PC-3 (cell line): ENCODE data around the gene STARD9. TPM values are rescaled to one million over a fixed set of nuclear protein-coding genes. Genes with fewer than 3 reads are reported as not detected.

Experiments
- ATAC-seq: fragments of 200-7000 bp; cut with Tn5 transposase; 2 replicates; pipeline ENCODE4 v1.9.1; 2020; ENCODE audit warnings: mild to moderate bottlenecking, moderate library complexity
- BruUV-seq: library from RNA; stranded (reverse); fragments of 400-500 nt; replicated peaks from 2 replicates; lab custom pipeline; 2021; lab: Mats Ljungman, UMichigan
- CTCF ChIA-PET: fragments of 300-600 bp; sonication (Branson Sonifier 250); formaldehyde crosslinking; loops from one replicate; lab custom pipeline; 2022; ENCODE audit warnings: antibody characterized with exemption; lab: Charles Lee
- POLR2A ChIA-PET: fragments of 300-600 bp; sonication (Branson Sonifier 250); formaldehyde crosslinking; loops from one replicate; lab custom pipeline; 2022; ENCODE audit warnings: antibody characterized with exemption; ENCODE audit not compliant: unreplicated experiment; lab: Charles Lee
- DNase-seq: peaks from one replicate; pipeline ENCODE4 v3.0.0-alpha.2; 2015
- H2AFZ ChIP-seq: fragments of 300-600 bp; sonication (generic); 2 replicates; pipeline ENCODE4 v1.6.0; 2016; ENCODE audit warnings: antibody characterized with exemption, low read length
- H3F3A ChIP-seq: fragments of 300-600 bp; sonication (generic); one replicate; pipeline ENCODE4 v1.6.0; 2017; ENCODE audit warnings: antibody characterized with exemption, low read length, control low read depth, mild to moderate bottlenecking; ENCODE audit not compliant: unreplicated experiment
- H3K27ac ChIP-seq: fragments of 300-600 bp; sonication (generic); 2 replicates; pipeline ENCODE4 v1.5.1; 2016; ENCODE audit warnings: mild to moderate bottlenecking, low read length
- H3K27me3 ChIP-seq: fragments of 300-600 bp; sonication (generic); 2 replicates; pipeline ENCODE4 v1.6.1; 2016; ENCODE audit warnings: low read length, mixed read lengths
- H3K36me3 ChIP-seq: fragments of 300-600 bp; sonication (generic); 2 replicates; pipeline ENCODE4 v1.6.1; 2016; ENCODE audit warnings: low read depth, mixed run types, low read length, mixed read lengths
- H3K4me1 ChIP-seq: fragments of 300-600 bp; sonication (generic); 2 replicates; pipeline ENCODE4 v1.5.1; 2016; ENCODE audit warnings: low read length; ENCODE audit not compliant: insufficient read depth
- H3K4me2 ChIP-seq: fragments of 300-600 bp; sonication (generic); 2 replicates; pipeline ENCODE4 v1.6.0; 2016; ENCODE audit warnings: low read length
- H3K4me3 ChIP-seq: fragments of 300-600 bp; sonication (generic); 2 replicates; pipeline ENCODE4 v1.5.1; 2016; ENCODE audit warnings: mild to moderate bottlenecking, low read length, mixed read lengths
- H3K79me2 ChIP-seq: fragments of 300-600 bp; sonication (generic); 2 replicates; pipeline ENCODE4 v1.6.1; 2017; ENCODE audit warnings: low read length, mixed read lengths
- H3K9ac ChIP-seq: fragments of 300-600 bp; sonication (generic); 2 replicates; pipeline ENCODE4 v1.6.0; 2016; ENCODE audit warnings: mild to moderate bottlenecking, low read length
- H3K9me2 ChIP-seq: fragments of 300-600 bp; sonication (generic); replicated peaks from 2 replicates; pipeline ENCODE4 v1.6.1; 2016; ENCODE audit warnings: mixed run types, low read length, mixed read lengths
- H3K9me3 ChIP-seq: fragments of 300-600 bp; sonication (generic); 2 replicates; pipeline ENCODE4 v1.6.1; 2016; ENCODE audit warnings: low read length, mixed read lengths
- H4K20me1 ChIP-seq: fragments of 300-600 bp; sonication (generic); 2 replicates; pipeline ENCODE4 v1.6.1; 2016; ENCODE audit warnings: low read length, mixed read lengths
- EZH2 ChIP-seq: fragments of 300-600 bp; sonication (generic); IDR thresholded peaks from one replicate; pipeline ENCODE4 v1.6.1; 2017; ENCODE audit warnings: antibody characterized with exemption, mild to moderate bottlenecking, low read length; ENCODE audit not compliant: unreplicated experiment
- EZH2phosphoT487 ChIP-seq: fragments of 300-600 bp; sonication (generic); IDR thresholded peaks from 2 replicates; pipeline ENCODE4 v1.6.1; 2018; ENCODE audit warnings: mild to moderate bottlenecking, antibody characterized with exemption, low read length, borderline replicate concordance
- intact Hi-C: fragments of 100-400 bp; cut with micrococcal nuclease; formaldehyde crosslinking; loops from 2 replicates; pipeline ENCODE4 v1.9.0; 2023
- total RNA-seq: library from RNA; depleted of rRNA; stranded (reverse); fragments of >200 nt; gene quantifications from 2 replicates; pipeline ENCODE4 v1.2.3, GENCODE V29; 2014
- TF ChIP-seq, protein P1 (sequence below): fragments of 300-600 bp; sonication (generic); conservative IDR thresholded peaks from 2 replicates; pipeline ENCODE4 v1.5.1; 2017; ENCODE audit warnings: antibody characterized with exemption, low read depth, mild to moderate bottlenecking, low read length

The STARD9 gene
- total RNA-seq, 1 experiment from 2014 or later: 5.0 TPM

DNA sequence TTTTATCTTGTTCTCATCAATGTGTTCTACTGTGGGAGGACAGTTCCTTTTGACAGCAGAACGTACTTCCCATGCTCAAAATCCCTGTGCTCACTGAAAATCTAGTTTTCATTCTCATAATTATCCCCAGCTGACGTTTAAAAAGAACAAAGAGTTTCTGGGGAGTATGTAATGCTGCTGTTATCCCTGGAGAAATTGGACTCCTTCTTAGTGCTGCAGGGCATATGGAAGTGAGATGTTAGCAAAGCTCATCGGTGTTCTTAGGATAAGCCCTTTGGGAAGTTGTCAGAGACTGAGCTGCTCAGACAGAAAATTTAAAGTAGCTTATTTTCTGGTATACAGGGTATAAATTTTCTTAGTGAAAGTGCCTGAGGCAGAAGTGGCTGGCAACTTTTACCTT is 95.0 kb downstream of the STARD9 start:
- Histone ChIP-seq H3F3A (no peaks in the 10 kb centered on the region), H4K20me1 (no peaks in the 10 kb centered on the region), H3K36me3 (no peaks in the 10 kb centered on the region), H3K9me3 (no peaks in the 10 kb centered on the region), H3K79me2 (no peaks in the 10 kb centered on the region), H3K27ac (no peak overlapping the region), H3K4me1 (no peaks in the 10 kb centered on the region), H3K4me2 (no peak overlapping the region), H3K9me2 (no peaks in the 10 kb centered on the region), H3K27me3 (no peaks in the 10 kb centered on the region), H2AFZ (no peak overlapping the region), H3K9ac (no peak overlapping the region), H3K4me3 (no peak overlapping the region)
- ATAC-seq: no peak
- no TSS peak for BruUV-seq
- intact Hi-C loops: no loop called here
- no peak for DNase-seq
- POLR2A ChIA-PET: no interaction called here
- no peak for TF ChIP-seq EZH2phosphoT487
- TF ChIP-seq, protein P1, sequence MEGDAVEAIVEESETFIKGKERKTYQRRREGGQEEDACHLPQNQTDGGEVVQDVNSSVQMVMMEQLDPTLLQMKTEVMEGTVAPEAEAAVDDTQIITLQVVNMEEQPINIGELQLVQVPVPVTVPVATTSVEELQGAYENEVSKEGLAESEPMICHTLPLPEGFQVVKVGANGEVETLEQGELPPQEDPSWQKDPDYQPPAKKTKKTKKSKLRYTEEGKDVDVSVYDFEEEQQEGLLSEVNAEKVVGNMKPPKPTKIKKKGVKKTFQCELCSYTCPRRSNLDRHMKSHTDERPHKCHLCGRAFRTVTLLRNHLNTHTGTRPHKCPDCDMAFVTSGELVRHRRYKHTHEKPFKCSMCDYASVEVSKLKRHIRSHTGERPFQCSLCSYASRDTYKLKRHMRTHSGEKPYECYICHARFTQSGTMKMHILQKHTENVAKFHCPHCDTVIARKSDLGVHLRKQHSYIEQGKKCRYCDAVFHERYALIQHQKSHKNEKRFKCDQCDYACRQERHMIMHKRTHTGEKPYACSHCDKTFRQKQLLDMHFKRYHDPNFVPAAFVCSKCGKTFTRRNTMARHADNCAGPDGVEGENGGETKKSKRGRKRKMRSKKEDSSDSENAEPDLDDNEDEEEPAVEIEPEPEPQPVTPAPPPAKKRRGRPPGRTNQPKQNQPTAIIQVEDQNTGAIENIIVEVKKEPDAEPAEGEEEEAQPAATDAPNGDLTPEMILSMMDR: no peak
- no peak for TF ChIP-seq EZH2
- CTCF ChIA-PET: interaction anchor here (0.5 kb wide), 1 partner anchor 77 kb away, joined by 4 read pairs; no protein-coding TSS in a partner anchor

GRCh38 chr15:42672444-42672843 is 97.0 kb downstream of the STARD9 start:
- no peak for TF ChIP-seq EZH2phosphoT487
- TF ChIP-seq, protein P1: no peak
- no peak for TF ChIP-seq EZH2
- ATAC-seq (no peak), DNase-seq (no peak)
- no peaks in the 10 kb centered on the region for H3K9me2 ChIP-seq
- H3K27me3 ChIP-seq: no peaks in the 10 kb centered on the region
- H3K4me2 ChIP-seq: no peak overlapping the region
- no peaks in the 10 kb centered on the region for H3K4me1 ChIP-seq
- BruUV-seq: no TSS peak
- H4K20me1 ChIP-seq: no peaks in the 10 kb centered on the region
- intact Hi-C loops: no loop called here
- no peaks in the 10 kb centered on the region for H3K36me3 ChIP-seq
- H3K9ac ChIP-seq: no peak overlapping the region
- no peak overlapping the region for H2AFZ ChIP-seq
- H3F3A ChIP-seq: no peaks in the 10 kb centered on the region
- ChIA-PET POLR2A (no interaction called here), CTCF (interaction anchor here (0.7 kb wide), 1 partner anchor 129 kb away, joined by 4 read pairs; no protein-coding TSS in a partner anchor)
- H3K79me2 ChIP-seq: no peaks in the 10 kb centered on the region
- no peaks in the 10 kb centered on the region for H3K9me3 ChIP-seq
- H3K4me3 ChIP-seq: no peak overlapping the region
- H3K27ac ChIP-seq: no peak overlapping the region

DNA sequence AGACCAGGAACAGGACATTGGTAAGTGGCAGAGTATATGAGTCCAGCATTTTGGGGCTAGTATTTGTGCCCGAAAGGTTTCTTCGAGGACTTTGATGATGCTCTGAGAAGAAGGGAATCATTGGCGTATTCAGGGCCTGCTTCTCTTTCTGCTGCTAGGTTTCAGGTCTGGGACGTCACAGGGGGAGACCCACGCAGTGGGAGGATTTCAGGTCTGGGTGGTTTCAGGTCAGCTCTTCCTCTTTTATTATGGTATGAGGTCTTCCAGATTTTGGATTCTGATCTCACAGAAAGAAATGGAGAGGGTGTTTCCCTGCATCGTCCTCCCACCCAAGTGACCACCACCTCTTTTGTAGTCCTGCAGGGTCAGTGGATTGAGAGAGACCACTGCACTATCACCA is 99.1 kb downstream of the STARD9 start:
- CTCF ChIA-PET: interaction anchor here (0.5 kb wide), 1 partner anchor 407 kb away, joined by 4 read pairs; no protein-coding TSS in a partner anchor
- H3K9ac ChIP-seq: no peak overlapping the region
- no peaks in the 10 kb centered on the region for H3F3A ChIP-seq
- no peak for DNase-seq
- H3K4me2 ChIP-seq: no peak overlapping the region
- H4K20me1 ChIP-seq: no peaks in the 10 kb centered on the region
- no peak for ATAC-seq
- H3K9me3 ChIP-seq: no peaks in the 10 kb centered on the region
- TF ChIP-seq EZH2 (no peak), EZH2phosphoT487 (no peak)
- TF ChIP-seq, protein P1: no peak
- no peak overlapping the region for H3K4me3 ChIP-seq
- no peaks in the 10 kb centered on the region for H3K36me3 ChIP-seq
- no peaks in the 10 kb centered on the region for H3K9me2 ChIP-seq
- H3K79me2 ChIP-seq: no peaks in the 10 kb centered on the region
- H3K27me3 ChIP-seq: no peaks in the 10 kb centered on the region
- BruUV-seq: no TSS peak
- no peak overlapping the region for H2AFZ ChIP-seq
- no peak overlapping the region for H3K27ac ChIP-seq
- peaks cover 6% of the 10 kb centered on the region; the same call in 1 of the 2 replicates for H3K4me1 ChIP-seq
- intact Hi-C loops: no loop called here
- POLR2A ChIA-PET: no interaction called here
